ENCODE measurements around the gene CDS1.

Gene CDS1

DNA sequence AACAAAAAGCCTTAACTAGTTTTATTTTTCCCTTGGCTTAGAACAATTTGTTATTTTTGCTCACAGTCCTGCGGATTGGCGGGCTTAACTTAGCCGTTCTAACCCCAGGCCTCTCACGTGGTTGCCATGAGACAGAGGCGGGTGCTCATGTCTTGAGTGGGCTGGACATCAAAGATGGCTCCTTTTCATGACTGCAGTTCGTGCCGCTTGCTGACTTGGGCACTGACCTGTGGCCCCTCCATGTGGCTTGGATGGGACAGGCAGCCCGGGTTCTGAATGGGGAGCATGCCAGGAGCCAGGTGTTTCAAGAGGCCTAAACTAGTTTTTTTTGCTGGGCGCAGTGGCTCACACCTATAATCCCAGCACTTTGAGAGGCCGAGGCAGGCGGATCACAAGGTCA lies 40.7 kb downstream of the CDS1 start:
- no peak for TF ChIP-seq GABPA (IDR thresholded peaks at IDR 0.05; ENCODE audit: low read depth)
- TF ChIP-seq, protein P1, sequence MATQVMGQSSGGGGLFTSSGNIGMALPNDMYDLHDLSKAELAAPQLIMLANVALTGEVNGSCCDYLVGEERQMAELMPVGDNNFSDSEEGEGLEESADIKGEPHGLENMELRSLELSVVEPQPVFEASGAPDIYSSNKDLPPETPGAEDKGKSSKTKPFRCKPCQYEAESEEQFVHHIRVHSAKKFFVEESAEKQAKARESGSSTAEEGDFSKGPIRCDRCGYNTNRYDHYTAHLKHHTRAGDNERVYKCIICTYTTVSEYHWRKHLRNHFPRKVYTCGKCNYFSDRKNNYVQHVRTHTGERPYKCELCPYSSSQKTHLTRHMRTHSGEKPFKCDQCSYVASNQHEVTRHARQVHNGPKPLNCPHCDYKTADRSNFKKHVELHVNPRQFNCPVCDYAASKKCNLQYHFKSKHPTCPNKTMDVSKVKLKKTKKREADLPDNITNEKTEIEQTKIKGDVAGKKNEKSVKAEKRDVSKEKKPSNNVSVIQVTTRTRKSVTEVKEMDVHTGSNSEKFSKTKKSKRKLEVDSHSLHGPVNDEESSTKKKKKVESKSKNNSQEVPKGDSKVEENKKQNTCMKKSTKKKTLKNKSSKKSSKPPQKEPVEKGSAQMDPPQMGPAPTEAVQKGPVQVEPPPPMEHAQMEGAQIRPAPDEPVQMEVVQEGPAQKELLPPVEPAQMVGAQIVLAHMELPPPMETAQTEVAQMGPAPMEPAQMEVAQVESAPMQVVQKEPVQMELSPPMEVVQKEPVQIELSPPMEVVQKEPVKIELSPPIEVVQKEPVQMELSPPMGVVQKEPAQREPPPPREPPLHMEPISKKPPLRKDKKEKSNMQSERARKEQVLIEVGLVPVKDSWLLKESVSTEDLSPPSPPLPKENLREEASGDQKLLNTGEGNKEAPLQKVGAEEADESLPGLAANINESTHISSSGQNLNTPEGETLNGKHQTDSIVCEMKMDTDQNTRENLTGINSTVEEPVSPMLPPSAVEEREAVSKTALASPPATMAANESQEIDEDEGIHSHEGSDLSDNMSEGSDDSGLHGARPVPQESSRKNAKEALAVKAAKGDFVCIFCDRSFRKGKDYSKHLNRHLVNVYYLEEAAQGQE (IDR thresholded peaks at IDR 0.05; ENCODE audit: insufficient replicate concordance, low read depth), result no peak
- TF ChIP-seq, protein P2, sequence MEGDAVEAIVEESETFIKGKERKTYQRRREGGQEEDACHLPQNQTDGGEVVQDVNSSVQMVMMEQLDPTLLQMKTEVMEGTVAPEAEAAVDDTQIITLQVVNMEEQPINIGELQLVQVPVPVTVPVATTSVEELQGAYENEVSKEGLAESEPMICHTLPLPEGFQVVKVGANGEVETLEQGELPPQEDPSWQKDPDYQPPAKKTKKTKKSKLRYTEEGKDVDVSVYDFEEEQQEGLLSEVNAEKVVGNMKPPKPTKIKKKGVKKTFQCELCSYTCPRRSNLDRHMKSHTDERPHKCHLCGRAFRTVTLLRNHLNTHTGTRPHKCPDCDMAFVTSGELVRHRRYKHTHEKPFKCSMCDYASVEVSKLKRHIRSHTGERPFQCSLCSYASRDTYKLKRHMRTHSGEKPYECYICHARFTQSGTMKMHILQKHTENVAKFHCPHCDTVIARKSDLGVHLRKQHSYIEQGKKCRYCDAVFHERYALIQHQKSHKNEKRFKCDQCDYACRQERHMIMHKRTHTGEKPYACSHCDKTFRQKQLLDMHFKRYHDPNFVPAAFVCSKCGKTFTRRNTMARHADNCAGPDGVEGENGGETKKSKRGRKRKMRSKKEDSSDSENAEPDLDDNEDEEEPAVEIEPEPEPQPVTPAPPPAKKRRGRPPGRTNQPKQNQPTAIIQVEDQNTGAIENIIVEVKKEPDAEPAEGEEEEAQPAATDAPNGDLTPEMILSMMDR (IDR thresholded peaks at IDR 0.05; ENCODE audit: insufficient read depth, low read length), result no peak
- TF ChIP-seq POLR2AphosphoS5 (IDR thresholded peaks at IDR 0.05; ENCODE audit: low read depth), result no peak
- no peak for TF ChIP-seq SPI1 (IDR thresholded peaks at IDR 0.05; ENCODE audit: borderline replicate concordance, low read depth)
- no peak overlapping the region for H3K4me3 ChIP-seq (replicated peaks; ENCODE audit: insufficient read depth, low read length)
- DNase-seq (ENCODE audit: low read depth in 1 of 2, low spot score in 1 of 2), result no peak
- H3K27me3 ChIP-seq (ENCODE audit: insufficient read depth, poor library complexity, severe bottlenecking), result no peaks in the 10 kb centered on the region
- no peak overlapping the region for H3K27ac ChIP-seq (replicated peaks)

DNA sequence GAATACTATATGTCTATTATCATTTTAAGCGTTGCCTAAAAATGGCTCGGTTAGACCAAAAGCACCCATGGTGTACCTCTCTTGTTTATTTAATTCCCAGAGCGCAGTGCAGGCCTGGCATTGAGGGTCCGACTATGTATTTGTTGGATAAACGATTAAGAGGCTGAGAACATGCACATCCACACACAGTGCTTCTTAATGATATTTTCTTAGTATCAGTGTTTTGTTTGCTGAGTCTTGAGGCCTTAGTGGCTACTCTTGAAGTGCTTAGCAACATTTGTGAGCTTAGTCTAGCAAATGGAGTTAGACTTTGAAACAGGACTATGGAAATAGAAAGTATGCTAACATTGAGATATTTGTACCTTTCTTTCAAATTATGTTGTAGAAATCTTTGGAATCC lies 43.7 kb downstream of the CDS1 start:
- H3K4me3 ChIP-seq (replicated peaks; ENCODE audit: insufficient read depth, low read length), result no peak overlapping the region
- TF ChIP-seq, protein P1 (IDR thresholded peaks at IDR 0.05; ENCODE audit: insufficient replicate concordance, low read depth), result no peak
- H3K27me3 ChIP-seq (ENCODE audit: insufficient read depth, poor library complexity, severe bottlenecking), result no peaks in the 10 kb centered on the region
- no peak for DNase-seq (ENCODE audit: low read depth in 1 of 2, low spot score in 1 of 2)
- no peak overlapping the region for H3K27ac ChIP-seq (replicated peaks)

DNA sequence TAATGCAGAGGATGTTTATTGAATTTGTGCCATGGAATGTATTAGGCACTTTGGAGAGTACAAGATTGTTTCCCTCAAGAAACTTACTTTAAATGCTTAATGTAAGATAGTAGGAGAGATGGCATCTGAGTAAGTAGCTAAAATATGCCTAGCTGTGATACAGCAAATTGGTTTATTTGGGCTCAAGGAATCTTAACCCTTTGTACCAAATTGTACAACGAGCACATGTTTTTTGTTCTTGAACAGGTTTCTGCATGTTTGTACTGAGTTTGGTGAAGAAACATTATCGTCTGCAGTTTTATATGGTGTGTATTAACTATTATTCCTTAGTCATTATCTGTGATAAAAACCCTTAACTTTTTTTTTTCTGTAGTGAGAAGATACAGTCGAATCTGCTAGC lies 48.6 kb downstream of the CDS1 start:
- TF ChIP-seq POLR2AphosphoS5 (IDR thresholded peaks at IDR 0.05; ENCODE audit: low read depth) (no peak), SPI1 (IDR thresholded peaks at IDR 0.05; ENCODE audit: borderline replicate concordance, low read depth) (no peak), GABPA (IDR thresholded peaks at IDR 0.05; ENCODE audit: low read depth) (no peak)
- TF ChIP-seq, protein P2 (IDR thresholded peaks at IDR 0.05; ENCODE audit: insufficient read depth, low read length), result no peak
- TF ChIP-seq, protein P1 (IDR thresholded peaks at IDR 0.05; ENCODE audit: insufficient replicate concordance, low read depth), result no peak
- H3K4me3 ChIP-seq (replicated peaks; ENCODE audit: insufficient read depth, low read length), result no peak overlapping the region
- H3K27ac ChIP-seq (replicated peaks), result no peak overlapping the region
- no peaks in the 10 kb centered on the region for H3K27me3 ChIP-seq (ENCODE audit: insufficient read depth, poor library complexity, severe bottlenecking)
- no peak for DNase-seq (ENCODE audit: low read depth in 1 of 2, low spot score in 1 of 2)

DNA sequence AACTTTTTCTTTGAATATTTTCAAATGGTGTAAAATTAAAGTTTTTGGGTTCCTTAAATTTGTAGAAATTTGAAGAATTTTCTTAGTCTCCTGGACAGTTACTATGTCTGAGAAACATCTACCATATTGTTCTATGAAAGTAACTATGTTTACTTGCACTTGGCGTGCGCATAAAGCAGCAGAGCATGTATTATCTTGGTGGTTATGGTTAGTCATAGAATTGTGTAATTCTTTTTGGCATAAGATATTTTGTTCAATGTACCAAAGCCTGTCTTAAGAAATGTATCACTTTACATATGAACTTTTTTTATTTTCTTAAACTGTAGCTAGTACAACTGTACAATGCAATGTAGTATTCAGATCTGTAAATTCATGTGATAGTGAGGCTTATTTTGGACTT lies 49.2 kb downstream of the CDS1 start:
- DNase-seq (ENCODE audit: low read depth in 1 of 2, low spot score in 1 of 2), result no peak
- H3K27ac ChIP-seq (replicated peaks), result no peak overlapping the region

More for the DNA sequence above, 49.2 kb downstream of the CDS1 start:
- Histone ChIP-seq H3K27me3 (ENCODE audit: insufficient read depth, poor library complexity, severe bottlenecking) (no peaks in the 10 kb centered on the region), H3K4me3 (replicated peaks; ENCODE audit: insufficient read depth, low read length) (no peak overlapping the region)
- no peak for TF ChIP-seq POLR2AphosphoS5 (IDR thresholded peaks at IDR 0.05; ENCODE audit: low read depth)
- no peak for TF ChIP-seq GABPA (IDR thresholded peaks at IDR 0.05; ENCODE audit: low read depth)
- TF ChIP-seq, protein P1 (IDR thresholded peaks at IDR 0.05; ENCODE audit: insufficient replicate concordance, low read depth), result no peak
- TF ChIP-seq, protein P2 (IDR thresholded peaks at IDR 0.05; ENCODE audit: insufficient read depth, low read length), result no peak
- TF ChIP-seq SPI1 (IDR thresholded peaks at IDR 0.05; ENCODE audit: borderline replicate concordance, low read depth), result no peak

All from HL-60 (cell line).